ENCODE data around the gene MTA3. TPM values are rescaled to one million over a fixed set of nuclear protein-coding genes. Genes with fewer than 3 reads are reported as not detected.

The MTA3 gene
- total and polyA plus RNA-seq, 2 donors (not counting 1 experiment from before 2014, with no cell fraction given) = 31.0 to 47.7 TPM

DNA sequence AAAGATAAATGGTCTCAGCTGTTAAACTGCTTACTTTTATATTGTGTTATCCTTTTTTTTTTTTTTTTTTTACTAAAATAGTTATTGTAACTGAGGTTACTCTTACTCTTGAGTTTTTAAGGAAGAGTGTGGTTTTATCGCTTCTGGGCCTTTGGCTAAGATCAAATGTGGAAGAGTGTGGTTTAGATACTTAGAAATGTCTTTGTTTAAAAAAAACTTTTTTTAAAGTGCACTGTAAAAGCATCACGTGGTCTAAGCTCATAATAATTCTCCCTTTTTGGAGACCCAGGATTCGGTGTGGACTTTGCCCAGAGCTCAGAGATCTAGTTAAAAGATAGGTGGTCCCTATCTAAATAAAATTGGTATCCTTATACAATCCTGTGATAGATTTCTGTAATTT is 207.4 kb downstream of the MTA3 start:
- no peak overlapping the region for H3K27ac ChIP-seq (ENCODE audit: insufficient read depth, low read length)
- no peaks in the 10 kb centered on the region for H3K4me1 ChIP-seq (ENCODE audit: control insufficient read depth, extremely low read depth, insufficient read depth, low read length)
- no peaks in the 10 kb centered on the region for H3K27me3 ChIP-seq (ENCODE audit: control insufficient read depth, insufficient read depth, low read length)
- no peak overlapping the region for H3K4me3 ChIP-seq (replicated peaks in 1 of 4; ENCODE audit: control extremely low read depth in 1 of 4, insufficient read depth in 1 of 4, low read depth in 3 of 4, low read length in 4 of 4)
- no peak overlapping the region for H2AFZ ChIP-seq (ENCODE audit: low read length)
- no peak for DNase-seq (ENCODE audit: low read depth in 2 of 2)
- no peak overlapping the region for H3K4me2 ChIP-seq (ENCODE audit: extremely low read depth, insufficient read depth, low read length)
- no peaks in the 10 kb centered on the region for H3K9me3 ChIP-seq (ENCODE audit: control insufficient read depth, insufficient read depth, low read depth, low read length)
- no peaks in the 10 kb centered on the region for H3K36me3 ChIP-seq (ENCODE audit: control insufficient read depth, insufficient read depth, low read length)
- no peak overlapping the region for H3K9ac ChIP-seq (ENCODE audit: insufficient read depth, low read length)
- no peak for TF ChIP-seq EZH2 (IDR thresholded peaks at IDR 0.05; ENCODE audit: low read length, missing control alignments)
- TF ChIP-seq, protein P1, sequence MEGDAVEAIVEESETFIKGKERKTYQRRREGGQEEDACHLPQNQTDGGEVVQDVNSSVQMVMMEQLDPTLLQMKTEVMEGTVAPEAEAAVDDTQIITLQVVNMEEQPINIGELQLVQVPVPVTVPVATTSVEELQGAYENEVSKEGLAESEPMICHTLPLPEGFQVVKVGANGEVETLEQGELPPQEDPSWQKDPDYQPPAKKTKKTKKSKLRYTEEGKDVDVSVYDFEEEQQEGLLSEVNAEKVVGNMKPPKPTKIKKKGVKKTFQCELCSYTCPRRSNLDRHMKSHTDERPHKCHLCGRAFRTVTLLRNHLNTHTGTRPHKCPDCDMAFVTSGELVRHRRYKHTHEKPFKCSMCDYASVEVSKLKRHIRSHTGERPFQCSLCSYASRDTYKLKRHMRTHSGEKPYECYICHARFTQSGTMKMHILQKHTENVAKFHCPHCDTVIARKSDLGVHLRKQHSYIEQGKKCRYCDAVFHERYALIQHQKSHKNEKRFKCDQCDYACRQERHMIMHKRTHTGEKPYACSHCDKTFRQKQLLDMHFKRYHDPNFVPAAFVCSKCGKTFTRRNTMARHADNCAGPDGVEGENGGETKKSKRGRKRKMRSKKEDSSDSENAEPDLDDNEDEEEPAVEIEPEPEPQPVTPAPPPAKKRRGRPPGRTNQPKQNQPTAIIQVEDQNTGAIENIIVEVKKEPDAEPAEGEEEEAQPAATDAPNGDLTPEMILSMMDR (conservative IDR thresholded peaks at IDR 0.05 in 1 of 2, IDR thresholded peaks at IDR 0.05 in 1 of 2; ENCODE audit: low read depth in 1 of 2, low read length in 2 of 2) = no peak
- H4K20me1 ChIP-seq (ENCODE audit: control insufficient read depth, extremely low read depth, insufficient read depth, low read length) = no peaks in the 10 kb centered on the region
- H3K79me2 ChIP-seq (ENCODE audit: control insufficient read depth, insufficient read depth, low read length) = no peaks in the 10 kb centered on the region

DNA sequence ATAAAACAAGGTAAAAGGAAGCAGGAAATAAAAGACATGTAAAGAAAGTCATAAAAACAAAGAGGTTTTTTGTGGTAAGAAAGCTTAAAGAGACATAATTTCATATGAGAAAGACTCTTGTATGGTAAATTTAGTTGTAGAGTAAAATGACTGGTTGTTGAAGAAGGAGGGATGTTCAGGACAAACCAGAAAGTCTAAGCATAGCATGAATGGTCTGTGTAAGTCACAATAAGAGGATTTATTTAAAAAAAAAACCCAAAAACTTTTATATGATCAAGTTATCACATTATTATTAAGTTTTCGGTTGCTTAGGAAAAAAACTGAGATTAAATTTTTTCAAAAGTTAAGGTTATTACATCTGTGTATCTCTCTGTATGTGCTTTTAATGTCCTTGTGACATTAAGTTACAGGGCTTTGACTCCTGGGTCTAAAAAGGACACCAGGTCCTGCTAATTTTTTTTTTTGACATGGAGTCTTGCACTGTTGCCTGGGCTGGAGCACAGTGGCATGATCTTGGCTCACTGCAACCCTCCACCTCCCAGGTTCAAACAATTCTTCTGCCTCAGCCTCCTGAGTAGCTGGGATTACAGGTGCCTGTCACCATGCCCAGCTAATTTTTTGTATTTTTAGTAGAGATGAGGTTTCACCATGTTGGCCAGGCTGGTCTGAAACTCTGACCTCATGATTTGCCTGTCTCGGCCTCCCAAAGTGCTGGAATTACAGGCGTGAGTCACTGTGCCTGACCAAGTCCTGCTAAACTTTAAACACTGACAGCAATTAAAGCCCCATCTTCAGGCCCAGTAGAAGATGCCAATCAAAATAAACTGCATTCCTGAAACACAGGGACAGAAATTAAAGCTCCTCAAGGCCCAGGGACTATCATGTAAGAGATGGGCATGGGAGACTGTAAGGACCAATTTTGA is 209.7 kb downstream of the MTA3 start:
- Histone ChIP-seq H3K4me3 (replicated peaks in 1 of 4; ENCODE audit: control extremely low read depth in 1 of 4, insufficient read depth in 1 of 4, low read depth in 3 of 4, low read length in 4 of 4) (no peak overlapping the region), H3K36me3 (ENCODE audit: control insufficient read depth, insufficient read depth, low read length) (no peaks in the 10 kb centered on the region), H4K20me1 (ENCODE audit: control insufficient read depth, extremely low read depth, insufficient read depth, low read length) (no peaks in the 10 kb centered on the region), H3K27ac (ENCODE audit: insufficient read depth, low read length) (no peak overlapping the region), H3K9ac (ENCODE audit: insufficient read depth, low read length) (no peak overlapping the region), H3K4me1 (ENCODE audit: control insufficient read depth, extremely low read depth, insufficient read depth, low read length) (no peaks in the 10 kb centered on the region), H3K9me3 (ENCODE audit: control insufficient read depth, insufficient read depth, low read depth, low read length) (no peaks in the 10 kb centered on the region), H3K27me3 (ENCODE audit: control insufficient read depth, insufficient read depth, low read length) (no peaks in the 10 kb centered on the region), H3K4me2 (ENCODE audit: extremely low read depth, insufficient read depth, low read length) (no peak overlapping the region), H2AFZ (ENCODE audit: low read length) (no peak overlapping the region), H3K79me2 (ENCODE audit: control insufficient read depth, insufficient read depth, low read length) (no peaks in the 10 kb centered on the region)
- no peak for DNase-seq (ENCODE audit: low read depth in 2 of 2)
- TF ChIP-seq EZH2 (IDR thresholded peaks at IDR 0.05; ENCODE audit: low read length, missing control alignments) = no peak
- TF ChIP-seq, protein P1 (conservative IDR thresholded peaks at IDR 0.05 in 1 of 2, IDR thresholded peaks at IDR 0.05 in 1 of 2; ENCODE audit: low read depth in 1 of 2, low read length in 2 of 2) = no peak

DNA sequence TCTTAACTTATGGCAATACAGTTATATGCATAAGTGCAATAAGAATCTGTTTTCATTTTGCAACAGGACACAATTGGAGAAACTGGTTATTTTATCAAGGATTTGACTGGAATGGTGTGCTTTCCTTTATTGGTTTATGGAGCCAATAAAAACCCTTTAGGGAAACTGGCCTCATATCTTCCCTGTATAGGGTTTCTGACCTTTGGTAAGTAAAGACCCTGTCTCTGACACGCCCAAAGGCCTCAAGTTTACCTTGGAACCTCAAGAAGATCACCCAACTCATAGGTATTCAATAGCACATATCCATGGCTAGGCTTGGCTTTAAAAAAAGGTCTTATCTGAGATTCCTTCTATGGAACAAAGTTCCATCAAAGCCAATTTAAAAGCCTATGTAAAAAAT is 212.7 kb downstream of the MTA3 start:
- H3K9me3 ChIP-seq (ENCODE audit: control insufficient read depth, insufficient read depth, low read depth, low read length) = no peaks in the 10 kb centered on the region
- no peak overlapping the region for H3K9ac ChIP-seq (ENCODE audit: insufficient read depth, low read length)
- H3K4me1 ChIP-seq (ENCODE audit: control insufficient read depth, extremely low read depth, insufficient read depth, low read length) = no peaks in the 10 kb centered on the region
- no peak overlapping the region for H3K27ac ChIP-seq (ENCODE audit: insufficient read depth, low read length)
- no peak for TF ChIP-seq EZH2 (IDR thresholded peaks at IDR 0.05; ENCODE audit: low read length, missing control alignments)
- TF ChIP-seq, protein P1 (conservative IDR thresholded peaks at IDR 0.05 in 1 of 2, IDR thresholded peaks at IDR 0.05 in 1 of 2; ENCODE audit: low read depth in 1 of 2, low read length in 2 of 2) = no peak
- no peaks in the 10 kb centered on the region for H3K36me3 ChIP-seq (ENCODE audit: control insufficient read depth, insufficient read depth, low read length)
- H2AFZ ChIP-seq (ENCODE audit: low read length) = no peak overlapping the region
- no peak overlapping the region for H3K4me2 ChIP-seq (ENCODE audit: extremely low read depth, insufficient read depth, low read length)
- no peaks in the 10 kb centered on the region for H3K79me2 ChIP-seq (ENCODE audit: control insufficient read depth, insufficient read depth, low read length)
- H3K4me3 ChIP-seq (replicated peaks in 1 of 4; ENCODE audit: control extremely low read depth in 1 of 4, insufficient read depth in 1 of 4, low read depth in 3 of 4, low read length in 4 of 4) = no peak overlapping the region
- H4K20me1 ChIP-seq (ENCODE audit: control insufficient read depth, extremely low read depth, insufficient read depth, low read length) = no peaks in the 10 kb centered on the region
- no peaks in the 10 kb centered on the region for H3K27me3 ChIP-seq (ENCODE audit: control insufficient read depth, insufficient read depth, low read length)
- no peak for DNase-seq (ENCODE audit: low read depth in 2 of 2)

All from fibroblast of lung (primary cell).